ENCODE data around the gene SHC4. TPM values are rescaled to one million over a fixed set of nuclear protein-coding genes. Genes with fewer than 3 reads are reported as not detected.

Gene SHC4
- total RNA-seq, 3 donors from 2014 or later = 0.31 to 3.6 (median 0.43) TPM

- DNase-seq = no peak
- TF ChIP-seq CTCF (IDR thresholded peaks at IDR 0.05) = no peak
- Histone ChIP-seq H3K9me3 (no peaks in the 10 kb centered on the region), H3K4me3 (no peak overlapping the region), H3K4me1 (ENCODE audit: low read depth) (no peaks in the 10 kb centered on the region), H3K36me3 (ENCODE audit: low read depth) (no peaks in the 10 kb centered on the region)
- no peak for ATAC-seq
- intact Hi-C loops (cut with DNase I, micrococcal nuclease) = loop anchor here (10.0 kb wide), 3 partner anchors 282 to 1282 kb away; partner anchors contain the start of gene FGF7 (in 1 of the 2)
Measured at GRCh38 chr15:48862705-48863104, 101.0 kb downstream of the SHC4 start.

- Histone ChIP-seq H3K36me3 (ENCODE audit: low read depth) (no peaks in the 10 kb centered on the region), H3K4me3 (no peak overlapping the region), H3K4me1 (ENCODE audit: low read depth) (no peaks in the 10 kb centered on the region), H3K9me3 (no peaks in the 10 kb centered on the region)
- DNase-seq = no peak
- intact Hi-C loops (cut with DNase I, micrococcal nuclease) = loop anchor here (10.0 kb wide), 3 partner anchors 283 to 1283 kb away; partner anchors contain the start of gene FGF7 (in 1 of the 2)
- peak; percentile 51 for TF ChIP-seq CTCF (IDR thresholded peaks at IDR 0.05)
- peak; percentile 63 for ATAC-seq
Measured at GRCh38 chr15:48861813-48862431, 101.8 kb downstream of the SHC4 start.

GRCh38 chr15:48859426-48859825 lies 104.3 kb downstream of the SHC4 start:
- Histone ChIP-seq H3K36me3 (ENCODE audit: low read depth) (no peaks in the 10 kb centered on the region), H3K4me1 (ENCODE audit: low read depth) (no peaks in the 10 kb centered on the region), H3K9me3 (no peaks in the 10 kb centered on the region), H3K4me3 (no peak overlapping the region)
- DNase-seq (no peak), ATAC-seq (no peak)
- TF ChIP-seq CTCF (IDR thresholded peaks at IDR 0.05) = no peak
- intact Hi-C loops (cut with DNase I, micrococcal nuclease) = no loop called here

- no peak for TF ChIP-seq CTCF (IDR thresholded peaks at IDR 0.05)
- ATAC-seq (no peak), DNase-seq (no peak)
- H3K9me3 ChIP-seq = no peaks in the 10 kb centered on the region
- no peaks in the 10 kb centered on the region for H3K4me1 ChIP-seq (ENCODE audit: low read depth)
- intact Hi-C loops (cut with DNase I, micrococcal nuclease) = no loop called here
- H3K4me3 ChIP-seq = no peak overlapping the region
- H3K36me3 ChIP-seq (ENCODE audit: low read depth) = no peaks in the 10 kb centered on the region
Measured at GRCh38 chr15:48858401-48858800, 105.3 kb downstream of the SHC4 start.

- intact Hi-C loops (cut with DNase I, micrococcal nuclease) = no loop called here
- DNase-seq (no peak), ATAC-seq (no peak)
- no peaks in the 10 kb centered on the region for H3K4me1 ChIP-seq (ENCODE audit: low read depth)
- no peaks in the 10 kb centered on the region for H3K9me3 ChIP-seq
- H3K4me3 ChIP-seq = no peak overlapping the region
- no peaks in the 10 kb centered on the region for H3K36me3 ChIP-seq (ENCODE audit: low read depth)
- TF ChIP-seq CTCF (IDR thresholded peaks at IDR 0.05) = no peak
Measured at GRCh38 chr15:48856942-48857341, 106.8 kb downstream of the SHC4 start.

Data from mucosa of descending colon (tissue), 3 donors.